GM21360 (cell line): Measurements from ENCODE around the gene CTCFL.

Source experiments
- ATAC-seq: cut with Tn5 transposase; IDR thresholded peaks from one replicate; pipeline ENCODE4 v1.9.1; 2021; ENCODE audit warnings: mild to moderate bottlenecking, moderate library complexity; ENCODE audit not compliant: unreplicated experiment

CTCFL gene

GRCh38 chr20:57560554-57561355, 35.8 kb upstream of the CTCFL start, which contains the start of gene PCK1:
PCK1 (plus strand) TSS chr20:57561110; CDS start chr20:57561412, 302 bp downstream.
- no peak for ATAC-seq

DNA sequence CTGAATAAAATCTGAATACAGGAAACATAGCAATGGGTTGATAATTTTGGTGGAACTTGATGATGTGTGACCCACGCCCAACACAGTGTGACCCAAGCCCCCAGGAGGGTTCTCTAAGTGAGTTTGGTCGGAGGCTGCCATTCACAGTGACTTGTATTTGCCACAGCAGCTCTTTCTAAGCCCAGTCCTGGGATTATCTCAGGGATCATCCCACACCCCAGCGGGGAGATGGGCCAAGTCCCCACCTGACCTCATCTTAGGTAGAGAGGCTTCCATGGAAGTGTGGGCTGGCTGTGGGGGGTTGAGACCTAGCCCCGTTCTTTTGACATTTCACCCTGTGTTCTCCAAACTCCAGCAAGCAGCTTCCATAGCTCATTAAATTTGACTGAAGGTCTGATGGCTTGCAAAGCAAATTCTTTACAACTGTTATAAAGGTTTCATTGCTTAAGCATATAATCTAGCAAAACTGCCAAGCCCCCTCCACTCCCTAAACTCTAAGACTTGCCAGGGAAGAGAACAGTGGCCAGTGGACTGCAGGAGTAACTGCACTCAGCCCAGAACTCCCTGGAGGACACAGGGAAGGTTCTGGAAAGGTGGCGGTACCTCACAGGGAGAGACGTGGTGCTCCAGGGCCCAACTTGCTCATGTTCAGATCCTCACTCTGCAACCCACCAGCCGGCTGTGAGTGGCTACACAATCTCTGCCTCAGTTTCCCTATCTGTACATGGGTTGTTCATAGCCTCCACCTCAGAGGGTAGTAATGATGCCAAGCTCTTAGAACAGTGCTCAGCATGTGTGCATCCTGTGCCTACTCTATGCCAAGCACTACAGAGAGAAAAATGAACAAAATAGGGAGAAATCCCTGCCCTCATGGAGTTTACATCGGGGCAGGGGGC, 35.0 kb upstream of the CTCFL start:
- ATAC-seq: no peak

DNA sequence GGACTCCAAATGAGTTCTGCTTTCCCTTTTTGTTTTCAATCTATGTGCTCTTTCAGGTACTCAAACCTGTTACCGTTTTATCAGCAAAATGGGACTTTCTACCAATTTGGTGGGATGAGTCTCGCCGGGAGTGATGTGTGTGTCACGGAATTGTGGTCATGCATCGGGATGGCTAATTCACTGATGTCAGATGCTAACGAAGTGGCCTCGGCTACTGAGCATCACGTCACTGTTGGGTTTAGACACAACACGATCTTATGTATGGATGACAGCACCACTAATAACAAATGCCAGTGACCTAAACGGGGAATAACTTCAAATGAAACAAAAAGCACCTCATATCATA, 34.3 kb upstream of the CTCFL start:
- ATAC-seq: no peak

DNA sequence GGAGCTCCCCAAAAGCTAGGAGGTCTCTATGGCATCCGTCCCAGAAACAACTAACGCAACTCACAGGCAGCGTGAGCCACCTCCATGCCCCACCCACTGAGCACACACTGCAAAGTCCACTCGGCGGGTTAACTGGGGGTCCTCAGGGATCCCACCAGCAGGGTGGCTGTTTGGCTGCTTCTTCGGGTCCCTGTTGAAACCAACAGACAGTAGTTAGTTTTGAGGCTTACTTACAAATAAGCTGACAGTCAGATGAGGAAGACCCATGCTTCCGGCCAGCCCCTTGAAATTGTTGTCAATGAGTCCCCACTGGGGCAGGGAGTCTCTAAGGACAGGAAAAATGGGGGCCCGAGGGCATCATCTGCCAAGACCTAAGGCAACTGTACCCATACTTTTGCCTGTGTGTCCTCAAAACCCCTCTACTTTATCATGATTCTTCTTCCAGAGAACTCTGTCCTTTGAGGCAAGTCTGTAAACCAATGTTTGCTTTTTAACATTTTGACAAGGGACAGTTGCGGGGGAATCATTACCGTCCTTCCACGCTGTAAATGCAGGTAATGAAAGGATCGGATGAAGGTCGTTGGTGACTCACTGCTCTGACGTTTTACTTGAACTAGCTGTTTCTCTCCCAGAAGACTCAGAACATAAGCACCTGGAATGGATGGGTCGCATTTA, 33.8 kb upstream of the CTCFL start:
- ATAC-seq: no peak

- ATAC-seq: no peak
Observed at GRCh38 chr20:57557926-57558613, 33.1 kb upstream of the CTCFL start.

- no peak for ATAC-seq
Observed at GRCh38 chr20:57556980-57557274, 32.0 kb upstream of the CTCFL start.

DNA sequence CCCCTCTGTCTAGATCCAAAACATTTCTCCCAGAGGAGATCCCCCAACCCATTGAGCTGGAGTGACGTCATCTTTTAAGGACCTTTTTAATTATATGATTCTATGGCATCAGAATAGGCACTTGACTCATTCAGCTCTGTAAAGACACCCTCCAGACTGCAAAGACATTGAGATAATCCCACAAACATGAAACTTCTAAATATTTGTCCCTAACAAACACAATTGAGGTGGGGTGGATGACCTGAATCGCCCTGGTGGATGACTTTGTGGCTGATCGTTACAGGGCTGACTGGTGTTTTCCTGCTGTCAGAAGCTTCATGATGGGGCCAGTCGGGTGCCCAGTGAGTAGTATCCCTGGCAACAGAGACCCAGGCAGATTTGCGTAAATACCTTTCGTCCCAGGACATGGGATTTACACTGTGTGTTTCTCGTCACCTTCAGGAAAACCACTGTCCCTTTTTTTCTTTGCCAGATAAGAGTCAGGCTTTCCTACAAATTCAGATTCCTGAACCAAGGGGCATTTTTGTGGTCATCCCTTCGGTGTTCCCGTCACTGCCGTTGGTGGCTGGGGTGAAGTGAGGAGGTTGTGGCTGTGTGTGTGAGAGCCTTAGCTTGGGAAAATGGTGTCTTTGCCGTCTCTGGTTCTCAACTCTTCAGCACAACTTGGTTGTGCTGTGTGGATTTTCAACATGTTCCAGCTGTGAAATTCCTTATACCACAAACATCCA, 30.7 kb upstream of the CTCFL start:
- ATAC-seq: no peak

GRCh38 chr20:57553376-57554018, 28.6 kb upstream of the CTCFL start:
- no peak for ATAC-seq

- ATAC-seq: no peak
Observed at GRCh38 chr20:57552471-57552870, 27.5 kb upstream of the CTCFL start.

DNA sequence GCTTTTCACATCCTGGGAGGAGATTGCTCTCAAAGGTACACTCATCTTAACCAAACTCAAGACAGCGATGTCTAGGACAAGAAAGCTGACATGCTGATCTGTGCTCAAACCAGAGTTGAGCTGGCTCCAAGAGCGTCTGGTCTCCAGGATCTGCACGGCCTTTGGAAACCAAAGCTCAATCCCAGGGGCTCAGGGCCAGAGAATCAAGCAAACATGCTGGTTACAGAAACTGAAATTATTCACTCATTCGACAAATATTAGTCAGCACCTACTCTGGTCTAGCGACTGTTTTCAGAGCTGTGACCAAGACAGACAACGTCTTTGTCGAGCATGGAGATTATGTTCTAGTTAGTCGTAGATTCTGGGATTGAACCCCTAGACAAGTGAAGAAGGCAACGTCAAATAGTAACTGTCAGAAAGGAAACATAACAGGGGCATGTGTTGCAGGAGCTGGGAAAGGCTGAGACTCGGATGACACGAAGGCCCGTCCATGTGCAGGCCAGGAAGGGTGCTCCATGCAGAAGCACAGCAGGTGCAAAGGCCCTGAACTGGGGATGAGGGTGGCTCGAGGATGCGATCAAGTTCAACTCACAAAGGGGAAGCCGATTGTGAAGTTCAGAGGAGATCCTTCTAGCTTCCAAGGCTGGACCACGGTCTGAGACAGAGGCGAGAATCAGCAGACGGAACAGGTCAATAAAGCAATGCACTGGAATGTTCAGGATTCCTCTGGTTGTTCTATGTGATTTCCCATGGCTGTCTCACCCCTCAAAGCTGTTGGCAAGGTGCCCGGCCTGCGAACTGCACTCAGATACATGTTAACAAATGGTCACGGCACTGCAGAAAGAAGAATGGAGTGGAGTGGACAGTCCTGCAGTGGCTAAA, 23.5 kb upstream of the CTCFL start:
- no peak for ATAC-seq

DNA sequence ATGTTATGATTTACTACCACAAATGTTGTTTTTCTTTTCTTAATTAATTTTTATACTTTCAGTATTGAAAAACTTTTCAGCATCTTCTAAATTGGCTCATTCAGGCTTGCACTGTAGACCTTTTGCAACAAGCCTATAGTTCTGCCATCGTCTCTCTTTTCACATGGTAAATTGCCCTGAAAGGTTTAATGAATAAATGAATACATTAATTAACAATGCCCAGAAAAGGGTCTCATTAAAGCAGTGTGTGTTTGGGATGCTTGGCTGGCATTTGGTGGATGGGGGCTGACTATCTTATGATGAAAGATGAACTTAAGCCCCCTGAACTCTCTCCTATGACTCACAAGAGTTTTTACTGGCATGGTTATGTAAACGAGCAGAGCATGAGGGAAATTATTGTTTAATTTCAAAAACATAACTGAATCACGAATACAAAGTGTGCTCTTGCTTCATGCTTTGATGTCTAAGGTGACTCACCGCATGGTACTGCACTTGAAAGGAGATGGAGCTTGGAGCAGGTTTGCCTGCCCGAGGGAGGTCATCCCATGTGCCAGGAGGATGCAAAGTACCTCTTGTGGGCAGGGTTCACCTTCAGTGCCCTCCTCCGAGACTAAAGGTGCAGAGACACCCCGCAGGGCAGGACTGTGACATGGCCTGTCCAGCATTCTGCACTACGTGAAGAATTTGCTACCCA, 22.2 kb upstream of the CTCFL start:
- no peak for ATAC-seq

DNA sequence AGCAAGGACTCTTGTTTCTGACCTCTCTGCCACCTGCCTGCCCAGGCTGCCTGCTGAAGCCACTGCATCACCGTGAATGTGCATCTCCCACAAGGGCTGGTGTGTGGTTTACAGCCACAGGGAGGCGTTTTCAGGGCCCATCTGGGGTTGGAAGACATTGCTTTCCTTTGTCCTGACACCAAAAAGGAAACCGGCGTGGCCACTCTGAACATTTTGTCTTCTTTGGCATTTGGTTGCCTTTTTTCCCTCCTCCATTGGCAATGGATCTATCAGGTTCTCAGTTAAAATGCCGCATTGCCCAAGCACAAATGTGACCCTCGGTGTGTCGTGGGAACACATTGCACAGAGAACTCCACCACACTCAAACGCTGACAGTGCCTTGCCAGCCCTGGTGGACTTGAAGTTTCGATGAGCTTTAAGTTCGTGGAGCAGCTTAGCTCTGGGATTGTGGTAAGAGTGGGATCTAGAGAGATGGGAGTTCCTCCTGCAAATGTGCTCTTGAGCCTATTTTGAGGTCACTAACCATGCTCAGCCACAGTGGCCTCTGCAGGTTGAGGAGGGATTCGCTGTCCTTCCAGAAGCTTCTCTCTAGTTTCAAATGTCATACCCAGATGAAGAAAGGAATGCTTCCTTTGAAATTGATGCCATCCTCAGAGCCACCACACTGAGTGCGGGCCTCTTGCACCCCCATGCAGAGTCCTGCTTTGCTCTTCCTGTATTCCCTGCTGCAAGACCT, 21.2 kb upstream of the CTCFL start:
- no peak for ATAC-seq

GRCh38 chr20:57544838-57545564, 20.1 kb upstream of the CTCFL start:
- no peak for ATAC-seq

DNA sequence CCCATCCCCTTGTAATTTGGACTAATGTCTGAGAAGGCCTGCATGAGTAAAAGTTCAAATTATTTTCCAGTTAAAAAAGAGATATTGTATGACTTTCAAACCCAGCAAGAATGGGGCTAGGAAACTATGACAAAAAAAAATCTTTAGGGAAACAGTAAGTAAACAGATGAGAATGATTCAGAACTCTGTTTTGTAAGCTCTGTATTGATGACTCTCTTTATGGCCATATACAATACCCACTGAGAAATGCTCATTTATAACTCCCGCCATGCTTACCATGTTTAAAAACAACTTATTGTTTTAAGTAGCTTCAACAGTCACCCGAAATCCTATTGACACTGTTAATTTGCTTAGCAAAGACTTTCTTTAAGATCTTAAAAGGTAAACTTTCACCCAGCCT, 18.8 kb upstream of the CTCFL start:
- no peak for ATAC-seq

DNA sequence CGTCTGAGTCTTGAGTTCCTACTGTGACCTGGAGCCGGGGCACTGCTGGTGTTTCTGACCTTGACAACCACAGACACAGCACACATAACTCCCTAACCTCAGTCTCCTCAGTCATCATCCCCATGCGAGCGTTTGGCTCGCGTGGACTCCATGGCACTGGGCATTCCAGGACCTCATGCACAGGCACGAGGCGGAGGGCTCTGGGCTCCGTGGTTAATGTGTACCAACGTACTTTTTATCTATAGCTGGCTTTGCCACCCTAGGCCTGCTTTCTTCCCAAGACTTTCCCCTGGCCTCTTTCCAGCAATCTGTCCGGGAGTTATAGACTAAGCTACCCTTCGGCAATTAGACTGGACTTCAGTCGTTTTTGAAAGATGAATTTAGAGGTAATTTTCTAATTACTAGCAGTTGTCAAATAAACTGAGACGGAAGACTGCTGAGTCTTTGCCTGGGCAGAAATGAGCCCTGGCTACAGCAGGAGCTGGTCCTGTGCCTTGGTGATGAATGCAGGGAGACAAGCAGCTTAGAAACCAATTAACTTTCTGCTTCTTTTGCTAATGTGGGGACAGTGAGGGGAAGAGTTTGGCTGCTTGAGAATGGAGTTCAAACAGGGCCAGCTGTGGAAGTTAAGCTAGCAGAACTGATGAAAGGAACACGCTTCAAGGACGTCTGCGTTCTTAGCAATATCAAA, 16.1 kb upstream of the CTCFL start:
- ATAC-seq: no peak

- ATAC-seq: no peak
Observed at GRCh38 chr20:57539889-57540288, 14.9 kb upstream of the CTCFL start.
